RWPE1 (cell line): Measurements from ENCODE around the gene PRKAA1.
"Not testable (repeated sequence)": the region's sequence is repeated elsewhere in the genome, so short reads cannot be mapped to it uniquely, and the experiment has no call there.

Source experiments
- CTCF ChIA-PET: fragments of 350-600 bp; sonication (Branson Sonifier 250); formaldehyde crosslinking; extraction: SDS; loops from one replicate; lab custom pipeline; 2021; lab: Yijun Ruan, JAX
- POLR2A ChIA-PET: fragments of 400-600 bp; formaldehyde crosslinking; extraction: SDS; loops from one replicate; lab custom pipeline; 2020; ENCODE audit warnings: antibody characterized with exemption; ENCODE audit not compliant: low non-redundant PET; lab: Yijun Ruan, JAX
- DNase-seq: peaks from one replicate; pipeline ENCODE4 v3.0.0; 2012; ENCODE audit warnings: low spot score
- H3K27ac ChIP-seq: fragments of 450-650 bp; 2 replicates; pipeline ENCODE4 v1.5.1; 2017
- CTCF ChIP-seq: fragments of 450-650 bp; conservative IDR thresholded peaks from 2 replicates; pipeline ENCODE4 v1.5.1; 2017; ENCODE audit warnings: low read depth, mild to moderate bottlenecking

PRKAA1 gene

GRCh38 chr5:40790947-40791593 lies 7.1 kb downstream of the PRKAA1 start:
- POLR2A ChIA-PET: no interaction called here
- no peak for DNase-seq
- no peak for TF ChIP-seq CTCF
- no peak overlapping the region for H3K27ac ChIP-seq
- CTCF ChIA-PET: interaction anchor here (0.6 kb wide), 1 partner anchor 35 kb away, joined by 3 read pairs; no protein-coding TSS in a partner anchor

- POLR2A ChIA-PET, CTCF ChIA-PET, DNase-seq, H3K27ac ChIP-seq: not testable (repeated sequence)
Observed at GRCh38 chr5:40788941-40789340, 9.2 kb downstream of the PRKAA1 start.

GRCh38 chr5:40787986-40788385 lies 10.2 kb downstream of the PRKAA1 start:
- POLR2A ChIA-PET: no interaction called here
- TF ChIP-seq CTCF: no peak
- CTCF ChIA-PET: no interaction called here
- no peak overlapping the region for H3K27ac ChIP-seq
- no peak for DNase-seq

- not testable (repeated sequence) for DNase-seq, H3K27ac ChIP-seq
- POLR2A ChIA-PET: interaction anchor here (0.6 kb wide), 1 partner anchor 12 kb away, joined by 4 read pairs; no protein-coding TSS in a partner anchor
- CTCF ChIA-PET: interaction anchor here (0.6 kb wide), 2 partner anchors 10 to 840 kb away, joined by 3 read pairs; no protein-coding TSS in a partner anchor
Observed at GRCh38 chr5:40786664-40787063, 11.5 kb downstream of the PRKAA1 start.

GRCh38 chr5:40784916-40785315 lies 13.3 kb downstream of the PRKAA1 start:
- ChIA-PET CTCF (no interaction called here), POLR2A (no interaction called here)
- no peak for DNase-seq
- H3K27ac ChIP-seq: no peak overlapping the region
- no peak for TF ChIP-seq CTCF

GRCh38 chr5:40784027-40784653 lies 14.0 kb downstream of the PRKAA1 start:
- no peak for DNase-seq
- no peak overlapping the region for H3K27ac ChIP-seq
- ChIA-PET POLR2A (no interaction called here), CTCF (no interaction called here)
- TF ChIP-seq CTCF: no peak

GRCh38 chr5:40781843-40782409 lies 16.2 kb downstream of the PRKAA1 start:
- no peak for TF ChIP-seq CTCF
- CTCF ChIA-PET: interaction anchor here (0.6 to 1.1 kb wide), 3 partner anchors 8 to 105 kb away, joined by 3 to 4 read pairs (median 3); no protein-coding TSS in a partner anchor
- H3K27ac ChIP-seq: no peak overlapping the region
- POLR2A ChIA-PET: no interaction called here
- no peak for DNase-seq
